ENCODE measurements around the gene NR1H2.
A peak's percentile ranks its signal among the peaks of the same experiment; 100 is the strongest.

Gene NR1H2

DNA sequence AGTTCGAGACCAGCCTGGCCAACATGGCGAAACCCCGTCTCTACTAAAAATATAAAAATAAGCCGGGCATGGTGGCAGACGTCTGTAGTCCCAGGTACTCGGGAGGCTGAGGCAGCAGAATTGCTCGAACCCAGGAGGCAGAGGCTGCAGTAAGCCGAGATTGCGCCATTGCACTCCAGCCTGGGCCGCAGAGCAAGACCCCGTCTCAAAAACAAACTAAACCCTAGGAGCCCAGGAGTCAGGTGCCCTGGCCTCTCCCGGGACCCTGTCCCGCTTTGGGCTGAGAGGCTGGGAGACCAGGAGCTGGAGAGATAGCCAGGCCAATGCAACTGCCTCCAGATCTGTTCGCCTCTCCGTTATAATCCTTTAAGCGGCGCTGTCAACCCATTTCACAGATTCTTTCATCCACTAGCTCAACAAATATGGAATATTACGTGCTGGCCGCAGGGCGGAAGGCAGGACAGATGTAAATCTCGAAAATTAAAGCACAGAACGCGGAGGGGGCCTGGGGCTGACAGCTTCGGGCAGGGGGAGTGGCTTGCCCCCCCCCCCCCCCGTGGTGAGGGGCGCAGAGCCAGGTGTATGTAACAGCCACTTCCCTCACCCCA is 51.2 kb downstream of the NR1H2 start:
- DNase-seq, result no peak

- no peak for DNase-seq
Measured at GRCh38 chr19:50427997-50428425, 51.8 kb downstream of the NR1H2 start.

DNA sequence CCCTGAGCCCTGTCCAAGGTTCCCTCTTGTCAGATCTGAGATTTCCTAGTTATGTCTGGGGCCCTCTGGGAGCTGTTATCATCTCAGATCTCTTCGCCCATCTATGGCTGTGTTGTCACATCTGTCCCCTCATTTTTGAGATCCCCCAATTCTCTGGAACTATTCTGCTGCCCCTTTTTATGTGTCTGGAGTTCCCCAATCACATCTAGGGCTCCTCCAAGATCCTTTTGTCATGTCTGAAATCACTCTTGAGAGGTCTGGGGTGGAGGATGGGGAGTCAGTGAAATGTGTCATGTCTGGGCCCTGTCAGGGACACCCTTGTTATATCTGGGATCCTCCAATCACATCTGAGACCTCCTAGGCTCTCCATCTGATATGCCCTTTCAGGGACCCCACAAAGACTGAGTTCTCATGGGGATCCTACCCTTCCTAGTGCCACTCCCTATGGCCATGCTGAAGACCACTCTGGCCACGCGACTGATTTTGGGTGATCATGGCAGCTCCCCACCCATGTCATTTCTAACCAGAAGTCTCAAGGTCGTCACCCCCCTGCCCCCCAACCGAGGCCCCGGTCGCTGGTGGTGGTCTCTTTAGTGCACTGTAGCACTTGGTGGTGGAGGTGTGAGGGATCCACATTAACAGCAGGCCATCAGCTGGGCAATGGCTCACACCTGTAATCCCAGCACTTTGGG is 52.7 kb downstream of the NR1H2 start:
- DNase-seq, result no peak

GRCh38 chr19:50430888-50431342 is 54.7 kb downstream of the NR1H2 start:
- no peak for DNase-seq

- peak; percentile 52 for DNase-seq
Measured at GRCh38 chr19:50431343-50432220, 55.3 kb downstream of the NR1H2 start.

DNA sequence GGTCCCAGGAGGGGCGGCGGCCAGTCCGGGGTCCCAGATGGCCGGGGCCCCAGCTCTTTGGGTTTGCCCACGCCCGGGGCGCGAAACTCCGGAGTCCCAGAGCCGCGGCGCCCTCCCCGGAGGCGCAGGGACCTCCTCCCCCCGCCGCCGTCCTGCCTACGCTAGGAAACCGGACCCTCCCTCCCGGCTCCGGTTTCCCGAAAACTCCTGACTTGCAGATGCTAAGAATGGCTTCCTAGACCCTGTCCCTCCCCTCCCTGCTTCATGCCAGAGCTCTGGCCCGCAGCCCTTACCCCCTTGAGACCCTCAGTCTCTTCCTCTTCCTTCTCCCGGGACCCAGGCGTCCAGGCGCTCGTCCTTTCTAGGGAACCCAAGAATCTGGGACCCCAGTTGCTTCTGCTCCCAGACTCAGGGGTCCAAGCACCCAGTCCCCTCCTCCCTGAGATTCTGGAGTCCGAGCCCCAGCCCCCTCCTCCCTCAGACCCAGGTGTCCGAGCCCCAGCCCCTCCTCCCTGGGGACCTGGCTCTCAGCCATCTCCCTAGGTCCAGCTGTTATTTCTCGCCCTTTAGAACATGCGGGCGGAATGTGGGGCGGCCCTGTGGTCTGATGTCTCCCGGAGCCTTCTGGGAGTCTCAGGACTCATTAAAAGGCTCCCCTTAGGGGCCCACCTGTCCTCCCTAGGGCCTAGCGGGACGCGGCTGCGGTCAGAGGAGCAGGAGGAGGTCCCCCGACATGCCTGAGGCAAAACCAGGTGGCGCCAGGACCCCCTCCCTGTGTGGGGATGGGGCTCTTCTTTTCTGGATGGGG is 56.2 kb downstream of the NR1H2 start, which contains the start of gene MYBPC2:
Gene MYBPC2 (plus strand): TSS at position 672 of the 808 bp plus-strand sequence. CDS start 62 bp downstream, at position 734.
- DNase-seq, result no peak

Measured in T1000 (cell line).